NCI-H2107 treated with DMSO at 0.1 percent for 48 hours (cell line): ENCODE measurements around the gene GNAI2.
"Not testable (repeated sequence)": the region's sequence is repeated elsewhere in the genome, so short reads cannot be mapped to it uniquely, and the experiment has no call there.

ENCODE experiments used
- DNase-seq: peaks from one replicate; lab custom pipeline; 2025; ENCODE audit not compliant: unreplicated experiment; lab: John Stamatoyannopoulos, UW

The GNAI2 gene

GRCh38 chr3:50263478-50264382 is 27.7 kb downstream of the GNAI2 start:
- no peak for DNase-seq

- no peak for DNase-seq
Measured at GRCh38 chr3:50264383-50264963, 28.5 kb downstream of the GNAI2 start.

DNA sequence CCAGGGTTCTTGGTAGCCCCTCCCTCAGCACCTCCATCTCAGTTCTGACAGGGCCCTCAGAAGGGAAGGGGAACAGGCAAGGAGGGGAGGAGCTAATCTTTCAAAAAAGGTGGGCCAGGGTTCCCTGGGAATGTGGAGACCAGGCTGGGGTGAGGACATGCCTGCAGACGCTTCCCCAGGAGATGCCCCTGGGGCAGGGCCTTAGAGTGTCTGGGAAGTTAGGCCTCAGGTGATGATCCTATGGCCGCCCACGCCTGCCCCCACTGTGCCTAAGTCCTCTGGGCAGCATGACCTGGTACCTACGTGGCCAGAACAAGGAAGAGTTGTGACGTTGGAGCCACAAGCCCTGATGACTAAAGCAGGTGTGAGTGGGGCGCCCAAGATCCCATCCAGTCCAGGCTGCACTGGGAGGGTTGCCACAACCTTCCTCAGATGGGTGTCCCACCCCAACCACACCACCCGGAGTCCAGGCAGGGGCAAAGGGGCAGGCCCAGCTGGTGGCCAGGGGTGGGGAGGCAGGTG is 29.0 kb downstream of the GNAI2 start:
- DNase-seq: no peak

DNA sequence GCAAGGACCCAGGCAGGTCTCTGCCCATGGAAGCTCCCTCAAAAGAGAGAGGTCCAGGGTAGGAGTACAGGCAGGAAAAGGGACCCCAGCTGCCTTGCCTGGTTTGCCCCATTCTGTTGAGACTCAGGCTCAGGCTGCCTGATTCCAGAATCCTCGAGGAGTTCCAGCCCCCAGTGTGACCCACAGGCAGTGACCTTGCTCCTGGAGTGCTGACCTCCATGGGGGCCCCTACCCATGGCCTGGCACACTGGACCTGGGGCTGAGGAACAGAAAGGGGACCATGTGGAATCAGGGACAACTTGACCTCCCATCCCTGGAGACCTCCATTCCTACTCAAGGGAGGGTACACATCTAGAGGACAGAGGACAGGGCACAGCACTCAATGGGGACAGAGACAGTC is 29.6 kb downstream of the GNAI2 start:
- DNase-seq: no peak

GRCh38 chr3:50266017-50266416 is 30.0 kb downstream of the GNAI2 start:
- no peak for DNase-seq

- no peak for DNase-seq
Measured at GRCh38 chr3:50266836-50267235, 30.8 kb downstream of the GNAI2 start.

DNA sequence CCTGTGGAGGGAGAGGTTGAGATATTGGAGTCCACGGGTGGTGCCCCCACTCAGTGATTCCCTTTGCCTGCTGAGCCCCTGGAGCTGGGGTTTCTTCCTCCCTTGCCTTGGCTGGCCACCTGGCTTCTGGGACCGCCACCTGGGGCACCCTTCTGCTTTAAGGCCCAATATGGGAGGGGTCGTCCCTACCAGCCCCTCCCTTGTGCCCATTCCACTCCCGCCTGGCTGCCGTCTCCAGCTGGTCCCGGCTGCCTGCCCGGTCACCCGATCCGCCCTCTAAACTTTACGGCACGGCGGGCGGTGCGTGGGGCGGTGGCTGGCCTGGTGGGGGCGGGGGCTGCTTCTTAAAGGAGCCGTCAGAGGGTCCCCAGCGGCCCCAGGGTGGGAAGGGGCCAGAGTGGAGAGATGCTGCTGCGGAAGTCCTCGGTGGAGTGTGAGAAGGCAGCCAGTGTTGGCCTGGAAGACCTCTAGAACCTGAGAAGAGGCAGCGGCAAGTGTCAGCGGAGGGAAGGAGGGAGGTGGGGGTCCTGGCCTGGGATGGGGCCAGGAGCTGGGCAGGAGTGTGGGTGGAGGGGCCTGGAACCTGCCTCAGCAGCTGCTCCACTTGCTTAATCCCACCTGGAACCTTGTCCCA is 31.4 kb downstream of the GNAI2 start:
- no peak for DNase-seq

GRCh38 chr3:50268276-50268675 is 32.3 kb downstream of the GNAI2 start:
- DNase-seq: no peak

- no peak for DNase-seq
Measured at GRCh38 chr3:50268703-50269451, 32.9 kb downstream of the GNAI2 start, which contains the start of gene SEMA3B. Gene SEMA3B, plus strand, starts transcription at chr3:50269147. Its CDS starts 94 bp downstream, at chr3:50269241.

DNA sequence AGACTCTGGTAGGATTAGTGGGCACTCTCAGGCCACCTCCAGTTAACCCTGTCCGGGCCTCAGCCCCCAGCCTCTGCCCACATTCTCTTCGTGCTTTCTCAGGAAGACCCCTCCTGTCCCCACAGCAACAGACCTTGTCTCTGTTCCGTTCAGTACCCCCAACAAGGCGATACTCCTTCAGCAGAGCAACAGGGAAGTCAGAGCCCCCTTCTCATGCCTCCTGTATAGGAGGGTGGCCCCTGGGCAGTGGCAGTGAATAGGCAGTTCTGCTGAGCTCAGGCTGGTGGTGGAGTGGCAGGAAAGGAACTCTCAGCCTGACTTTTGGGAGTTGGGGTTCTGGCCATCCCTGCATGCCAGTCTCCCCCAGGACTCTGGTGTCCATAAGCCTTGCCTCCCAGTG is 33.5 kb downstream of the GNAI2 start:
- no peak for DNase-seq

DNA sequence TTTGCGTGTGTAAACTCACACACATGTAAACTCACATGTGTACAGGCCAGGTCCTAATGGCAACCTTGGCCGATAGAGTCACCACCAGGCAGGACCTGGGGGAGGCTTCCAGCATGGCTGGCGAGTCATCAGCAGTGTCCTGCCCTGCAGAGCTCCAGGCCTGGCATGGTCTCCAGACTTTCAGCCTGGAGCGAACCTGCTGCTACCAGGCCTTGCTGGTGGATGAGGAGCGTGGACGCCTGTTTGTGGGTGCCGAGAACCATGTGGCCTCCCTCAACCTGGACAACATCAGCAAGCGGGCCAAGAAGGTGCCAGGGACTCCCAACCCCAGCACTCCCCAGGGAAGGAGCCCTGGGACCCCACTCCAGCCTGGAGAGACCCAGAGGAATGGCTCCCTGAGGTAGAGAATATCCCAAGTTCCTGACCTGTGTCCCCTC is 34.0 kb downstream of the GNAI2 start:
- DNase-seq: no peak

- no peak for DNase-seq
Measured at GRCh38 chr3:50270422-50271224, 34.6 kb downstream of the GNAI2 start.

DNA sequence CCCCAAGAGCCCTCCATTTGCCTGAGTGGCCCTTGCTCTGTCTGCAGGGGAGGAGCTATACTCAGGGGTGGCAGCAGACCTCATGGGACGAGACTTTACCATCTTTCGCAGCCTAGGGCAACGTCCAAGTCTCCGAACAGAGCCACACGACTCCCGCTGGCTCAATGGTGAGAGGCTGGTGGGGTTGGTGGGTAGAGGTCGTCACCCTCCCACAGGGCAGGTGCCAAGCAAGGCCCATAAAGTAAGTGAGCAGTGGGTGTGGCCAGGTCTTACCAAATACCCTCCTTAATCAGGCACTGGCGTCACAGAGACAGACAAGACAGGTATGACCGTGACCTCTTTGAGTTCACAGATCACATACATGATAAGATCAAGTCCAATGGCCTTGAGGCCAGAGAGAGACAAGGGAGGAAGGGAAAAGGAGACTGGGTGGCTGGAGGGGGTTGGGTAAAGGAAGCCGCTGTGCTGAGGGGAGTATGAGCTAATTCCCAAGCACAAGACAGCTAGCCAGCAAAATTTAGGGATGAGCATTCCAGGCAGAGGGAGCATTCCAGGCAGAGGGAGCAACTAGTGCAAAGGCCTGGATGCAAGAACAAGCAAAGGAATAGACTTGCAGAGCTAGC is 35.4 kb downstream of the GNAI2 start:
- DNase-seq: no peak

DNA sequence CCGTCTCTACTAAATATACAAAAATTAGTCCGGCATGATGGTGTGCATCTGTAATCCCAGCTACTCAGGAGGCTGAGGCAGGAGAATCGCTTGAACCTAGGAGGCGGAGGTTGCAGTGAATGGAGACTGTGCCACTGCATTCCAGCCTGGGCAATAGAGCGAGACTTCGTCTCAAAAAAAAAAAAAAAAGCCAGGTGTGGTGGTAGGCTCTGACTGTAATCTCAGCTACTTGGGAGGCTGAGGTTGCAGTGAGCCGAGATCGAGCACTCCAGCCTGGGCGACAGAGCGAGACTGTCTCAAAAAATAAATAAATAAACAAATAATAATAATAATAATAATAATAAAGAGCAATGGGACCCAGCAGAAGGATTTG is 36.5 kb downstream of the GNAI2 start:
- DNase-seq: not testable (repeated sequence)

- DNase-seq: peak; percentile 64
Measured at GRCh38 chr3:50272911-50273688, 37.1 kb downstream of the GNAI2 start.

DNA sequence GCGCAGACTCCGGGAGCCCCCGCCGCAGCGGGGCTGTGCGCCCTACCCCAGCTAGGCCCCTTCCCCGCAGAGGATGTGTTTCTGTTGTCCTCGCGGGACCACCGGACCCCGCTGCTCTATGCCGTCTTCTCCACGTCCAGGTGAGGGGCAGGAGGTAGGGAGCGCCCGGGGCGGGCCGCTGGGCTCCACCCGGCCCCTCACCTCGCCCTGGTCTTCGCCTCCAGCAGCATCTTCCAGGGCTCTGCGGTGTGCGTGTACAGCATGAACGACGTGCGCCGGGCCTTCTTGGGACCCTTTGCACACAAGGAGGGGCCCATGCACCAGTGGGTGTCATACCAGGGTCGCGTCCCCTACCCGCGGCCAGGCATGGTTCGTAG is 37.7 kb downstream of the GNAI2 start:
- no peak for DNase-seq

DNA sequence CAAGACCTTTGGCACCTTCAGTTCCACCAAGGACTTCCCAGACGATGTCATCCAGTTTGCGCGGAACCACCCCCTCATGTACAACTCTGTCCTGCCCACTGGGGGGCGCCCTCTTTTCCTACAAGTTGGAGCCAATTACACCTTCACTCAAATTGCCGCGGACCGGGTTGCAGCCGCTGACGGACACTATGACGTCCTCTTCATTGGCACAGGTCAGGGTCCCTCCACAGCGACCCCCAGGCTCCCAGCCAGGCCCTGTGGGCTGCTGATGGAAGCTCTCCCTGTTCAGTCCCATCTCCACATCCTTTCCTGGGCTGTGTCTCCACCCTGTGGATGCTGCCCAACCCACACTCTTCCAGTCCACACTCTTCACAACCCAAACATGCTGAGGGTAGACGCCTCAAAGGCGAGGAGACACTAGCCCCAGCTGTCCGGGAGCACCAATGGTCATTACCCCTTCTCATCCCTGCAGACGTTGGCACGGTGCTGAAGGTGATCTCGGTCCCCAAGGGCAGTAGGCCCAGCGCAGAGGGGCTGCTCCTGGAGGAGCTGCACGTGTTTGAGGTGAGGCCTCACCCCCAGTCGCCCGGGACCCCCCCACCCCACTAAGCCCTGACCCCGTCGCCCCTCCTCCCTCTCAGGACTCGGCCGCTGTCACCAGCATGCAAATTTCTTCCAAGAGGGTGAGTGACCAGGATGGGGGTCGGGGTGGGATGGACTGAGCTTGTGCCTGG is 38.5 kb downstream of the GNAI2 start:
- DNase-seq: peak; percentile 6
